Right atrium auricular region (tissue), 2 donors: ENCODE measurements around the gene GSTM5. TPM values are rescaled to one million over a fixed set of nuclear protein-coding genes. Genes with fewer than 3 reads are reported as not detected.
"Not testable (repeated sequence)": the region's sequence is repeated elsewhere in the genome, so short reads cannot be mapped to it uniquely, and the experiment has no call there.

Experiments used
- DNase-seq: peaks from one replicate; pipeline ENCODE4 v3.0.0-alpha.2; 2019; ENCODE audit warnings: low spot score
- H3K27ac ChIP-seq, 2 donors: fragments of 200-600 bp; sonication (generic); 1 replicate in 1 of 2; 2 replicates in 1 of 2; pipeline ENCODE4 v1.5.1; 2016 to 2019
- H3K27me3 ChIP-seq, 2 donors: fragments of 200-600 bp; sonication (generic); one replicate each; pipeline versions ENCODE4 v1.5.1 to v1.6.0; 2017 to 2019
- H3K36me3 ChIP-seq: fragments of 200-600 bp; sonication (generic); one replicate; pipeline ENCODE4 v1.5.1; 2016
- H3K4me1 ChIP-seq, 2 donors: fragments of 200-600 bp; sonication (generic); one replicate each; pipeline versions ENCODE4 v1.5.1 to v1.6.0; 2017 to 2019
- H3K4me3 ChIP-seq, 2 donors: fragments of 200-600 bp; sonication (generic); 1 replicate in 1 of 2; 2 replicates in 1 of 2; pipeline ENCODE4 v1.5.1; 2017 to 2019; ENCODE audit warnings: mild to moderate bottlenecking in 1 of 2, moderate library complexity in 1 of 2
- H3K9me3 ChIP-seq, 2 donors: fragments of 200-600 bp; sonication (generic); one replicate each; pipeline ENCODE4 v1.5.1; 2019
- total RNA-seq, 2 donors: library from RNA; depleted of rRNA; stranded (reverse); fragments of >200 nt; gene quantifications; one replicate each; pipeline ENCODE4 v1.1.0, GENCODE V29; 2016
- TF ChIP-seq, protein P1 (sequence below), 2 donors: fragments of 200-600 bp; sonication (generic); IDR thresholded peaks; one replicate each; pipeline ENCODE4 v1.5.1; 2019; ENCODE audit warnings: antibody characterized with exemption in 2 of 2

Gene GSTM5
- total RNA-seq, 2 donors from 2014 or later: 2.8 to 3.6 TPM

DNA sequence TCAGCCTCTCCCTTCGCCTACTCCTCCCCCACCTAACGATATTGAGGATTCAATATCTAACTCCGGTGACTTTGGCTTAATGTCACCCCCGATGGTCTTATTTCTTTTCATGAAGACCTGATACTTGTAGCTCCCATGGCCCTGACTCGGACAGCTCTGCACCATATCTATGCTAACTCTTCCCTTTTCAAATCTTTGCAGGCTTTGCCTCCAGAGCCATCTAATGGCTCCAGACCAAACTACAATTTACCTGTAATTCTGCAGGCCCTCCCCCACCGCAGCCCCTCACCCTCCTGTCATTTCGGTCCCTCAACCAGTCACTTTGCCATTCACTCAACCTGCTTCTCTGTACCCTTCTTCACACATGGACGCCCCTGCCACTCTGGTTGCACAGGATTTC is 7.9 kb upstream of the GSTM5 start:
- Histone ChIP-seq H3K36me3 (no peaks in the 10 kb centered on the region), H3K9me3 (peaks cover 0 to 9% of the 10 kb centered on the region in 2 donors), H3K27me3 (no peaks in the 10 kb centered on the region), H3K4me1 (no peaks in the 10 kb centered on the region), H3K4me3 (no peak overlapping the region), H3K27ac (no peak overlapping the region)
- TF ChIP-seq, protein P1, sequence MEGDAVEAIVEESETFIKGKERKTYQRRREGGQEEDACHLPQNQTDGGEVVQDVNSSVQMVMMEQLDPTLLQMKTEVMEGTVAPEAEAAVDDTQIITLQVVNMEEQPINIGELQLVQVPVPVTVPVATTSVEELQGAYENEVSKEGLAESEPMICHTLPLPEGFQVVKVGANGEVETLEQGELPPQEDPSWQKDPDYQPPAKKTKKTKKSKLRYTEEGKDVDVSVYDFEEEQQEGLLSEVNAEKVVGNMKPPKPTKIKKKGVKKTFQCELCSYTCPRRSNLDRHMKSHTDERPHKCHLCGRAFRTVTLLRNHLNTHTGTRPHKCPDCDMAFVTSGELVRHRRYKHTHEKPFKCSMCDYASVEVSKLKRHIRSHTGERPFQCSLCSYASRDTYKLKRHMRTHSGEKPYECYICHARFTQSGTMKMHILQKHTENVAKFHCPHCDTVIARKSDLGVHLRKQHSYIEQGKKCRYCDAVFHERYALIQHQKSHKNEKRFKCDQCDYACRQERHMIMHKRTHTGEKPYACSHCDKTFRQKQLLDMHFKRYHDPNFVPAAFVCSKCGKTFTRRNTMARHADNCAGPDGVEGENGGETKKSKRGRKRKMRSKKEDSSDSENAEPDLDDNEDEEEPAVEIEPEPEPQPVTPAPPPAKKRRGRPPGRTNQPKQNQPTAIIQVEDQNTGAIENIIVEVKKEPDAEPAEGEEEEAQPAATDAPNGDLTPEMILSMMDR (IDR thresholded peaks at IDR 0.05): no peak
- DNase-seq: no peak

DNA sequence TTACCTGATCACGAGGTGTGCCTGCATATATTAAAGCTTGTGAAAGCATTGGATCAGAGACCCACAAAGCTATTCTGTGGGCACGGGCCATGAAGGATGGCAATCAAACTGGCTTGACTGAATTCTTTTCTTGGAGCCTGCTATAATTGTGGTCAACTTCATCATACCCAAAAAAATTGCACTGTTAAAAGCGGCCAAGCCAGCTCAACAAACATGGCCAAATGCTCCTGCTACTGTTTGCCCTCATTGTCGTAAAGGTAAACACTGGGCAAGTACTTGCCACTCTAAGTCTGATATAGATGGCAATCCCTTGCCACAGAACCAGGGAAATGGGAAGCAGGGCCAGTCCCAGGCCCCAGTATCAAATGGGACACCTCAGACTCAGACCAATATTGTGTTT is 6.6 kb upstream of the GSTM5 start:
- Histone ChIP-seq H3K4me3 (no peak overlapping the region), H3K27ac (no peak overlapping the region), H3K4me1 (no peaks in the 10 kb centered on the region), H3K9me3 (peaks cover 0 to 13% of the 10 kb centered on the region in 2 donors), H3K36me3 (no peaks in the 10 kb centered on the region), H3K27me3 (no peaks in the 10 kb centered on the region)
- no peak for DNase-seq
- TF ChIP-seq, protein P1 (IDR thresholded peaks at IDR 0.05): no peak

DNA sequence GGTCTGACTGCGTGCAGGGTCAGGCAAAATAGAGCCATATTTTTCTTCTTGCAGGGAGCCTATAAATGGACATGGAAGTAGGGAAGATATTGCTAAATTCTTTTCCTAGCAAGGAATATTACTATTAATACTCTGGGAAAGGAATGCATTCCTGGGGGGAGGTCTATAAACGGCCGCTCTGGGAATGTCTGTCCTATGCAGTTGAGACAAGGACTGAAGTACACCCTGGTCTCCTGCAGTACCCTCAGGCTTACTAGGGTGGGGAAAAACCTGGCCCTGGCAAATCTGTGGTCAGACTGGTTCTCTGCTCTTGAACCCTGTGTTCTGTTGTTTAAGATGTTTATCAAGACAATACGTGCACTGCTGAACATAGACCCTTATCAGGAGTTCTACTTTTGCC is 3.1 kb upstream of the GSTM5 start:
- H3K27ac ChIP-seq, H3K27me3 ChIP-seq: not testable (repeated sequence)
- H3K9me3 ChIP-seq: peaks cover 0 to 13% of the 10 kb centered on the region in 2 donors

DNA sequence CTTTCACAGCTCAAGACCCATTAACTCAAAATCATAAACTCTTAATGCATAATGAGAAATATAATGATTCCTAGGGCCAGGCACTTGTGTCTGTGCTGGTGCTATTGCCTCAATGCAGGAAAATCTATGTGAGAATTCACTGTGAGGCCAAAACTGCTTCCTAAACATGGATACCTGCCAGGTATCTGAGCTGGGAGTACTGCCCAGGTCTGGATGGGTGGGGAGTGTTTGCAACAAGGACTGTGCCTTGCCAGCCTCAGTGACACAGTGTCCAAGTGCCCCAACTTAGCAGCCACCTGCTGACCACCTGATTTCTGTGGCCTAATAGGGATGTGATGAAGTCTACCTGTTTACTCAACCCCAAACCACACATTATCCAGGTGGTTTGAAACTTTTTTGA is 2.2 kb upstream of the GSTM5 start:
- H3K36me3 ChIP-seq, H3K27me3 ChIP-seq, H3K4me1 ChIP-seq, H3K4me3 ChIP-seq, DNase-seq, H3K27ac ChIP-seq: not testable (repeated sequence)
- H3K9me3 ChIP-seq: peaks cover 0 to 13% of the 10 kb centered on the region in 2 donors

More for the DNA sequence above, 3.1 kb upstream of the GSTM5 start:
- DNase-seq, H3K4me1 ChIP-seq, H3K4me3 ChIP-seq, H3K36me3 ChIP-seq: not testable (repeated sequence)

DNA sequence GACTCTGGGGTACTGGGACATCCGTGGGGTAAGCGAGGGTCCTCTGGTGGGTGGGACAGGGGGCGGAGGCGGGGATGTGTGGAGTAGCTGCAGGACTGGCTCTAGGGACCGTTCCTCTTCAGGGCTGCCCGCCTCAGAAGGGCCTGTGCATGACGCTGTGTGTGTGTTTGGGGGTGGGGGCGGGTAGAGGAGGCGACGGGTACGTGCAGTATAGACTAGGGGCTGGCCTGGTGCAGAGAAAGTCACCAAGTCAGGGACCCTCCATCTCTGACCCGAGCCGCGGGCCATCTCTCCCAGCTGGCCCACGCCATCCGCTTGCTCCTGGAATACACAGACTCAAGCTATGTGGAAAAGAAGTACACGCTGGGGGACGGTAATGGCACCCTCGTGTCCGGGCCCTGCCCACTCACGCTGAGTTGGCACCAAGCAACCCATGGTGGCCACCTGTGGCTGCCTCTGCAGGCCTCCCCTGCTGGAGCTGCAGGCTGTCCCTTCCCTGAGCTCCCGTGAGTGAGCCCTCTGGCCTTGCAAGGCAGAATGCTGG is 342 bp downstream of the GSTM5 start:
- peak overlapping the region; percentile 22 to 25 for H3K4me3 ChIP-seq

DNA sequence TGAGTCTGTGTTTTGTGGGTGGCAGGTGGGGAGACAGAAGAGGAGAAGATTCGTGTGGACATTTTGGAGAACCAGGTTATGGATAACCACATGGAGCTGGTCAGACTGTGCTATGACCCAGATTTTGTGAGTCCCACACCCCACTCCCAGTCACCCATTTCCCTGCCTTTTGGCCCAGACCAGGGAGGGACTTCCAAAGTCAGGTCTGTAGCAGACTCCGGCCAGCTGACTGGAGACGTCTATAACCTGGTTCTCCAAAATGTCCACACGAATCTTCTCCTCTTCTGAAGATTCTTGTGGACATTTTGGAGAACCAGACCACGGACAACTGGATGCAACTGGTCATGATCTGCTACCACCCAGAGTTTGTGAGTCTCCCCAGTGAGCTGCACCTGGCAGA is 1.6 kb downstream of the GSTM5 start:
- TF ChIP-seq, protein P1 (IDR thresholded peaks at IDR 0.05): no peak
- no peaks in the 10 kb centered on the region for H3K4me1 ChIP-seq
- H3K4me3 ChIP-seq: no peak overlapping the region
- H3K27ac ChIP-seq: no peak overlapping the region
- H3K9me3 ChIP-seq: peaks cover 0 to 9% of the 10 kb centered on the region in 2 donors
- H3K27me3 ChIP-seq: no peaks in the 10 kb centered on the region
- no peaks in the 10 kb centered on the region for H3K36me3 ChIP-seq
- no peak for DNase-seq

More for the DNA sequence above, 342 bp downstream of the GSTM5 start:
- Histone ChIP-seq H3K36me3 (no peaks in the 10 kb centered on the region), H3K27me3 (no peaks in the 10 kb centered on the region), H3K4me1 (no peaks in the 10 kb centered on the region), H3K9me3 (peaks cover 0 to 13% of the 10 kb centered on the region in 2 donors), H3K27ac (peak overlapping the region in 1 of 2 donors; percentile 3)
- DNase-seq: no peak
- TF ChIP-seq, protein P1 (IDR thresholded peaks at IDR 0.05): no peak
